AG08396 (cell line): ENCODE results near the gene NMNAT3.

Experiments
- DNase-seq: peaks from one replicate; pipeline ENCODE4 v3.0.0; 2012; ENCODE audit warnings: low spot score, mixed read lengths

The NMNAT3 gene

GRCh38 chr3:139677388-139678155, at the start of gene NMNAT3:
Gene NMNAT3, minus strand, starts transcription at chr3:139677972. Its CDS starts 50,248 bp downstream, at chr3:139627724.
- DNase-seq: peak; percentile 85

GRCh38 chr3:139721370-139721769, 43.6 kb upstream of the NMNAT3 start:
- DNase-seq: no peak

- peak; percentile 56 for DNase-seq
These were observed 40.6 kb upstream of the NMNAT3 start for GRCh38 chr3:139718415-139718814.

- DNase-seq: no peak
These were observed 39.2 kb upstream of the NMNAT3 start for GRCh38 chr3:139716908-139717485.

GRCh38 chr3:139715743-139716360, 38.1 kb upstream of the NMNAT3 start:
- no peak for DNase-seq

GRCh38 chr3:139715166-139715565, 37.4 kb upstream of the NMNAT3 start:
- no peak for DNase-seq

- no peak for DNase-seq
These were observed 32.4 kb upstream of the NMNAT3 start for GRCh38 chr3:139710212-139710611.

GRCh38 chr3:139705631-139706030, 27.9 kb upstream of the NMNAT3 start:
- no peak for DNase-seq

GRCh38 chr3:139696314-139696604, 18.5 kb upstream of the NMNAT3 start:
- no peak for DNase-seq

GRCh38 chr3:139695426-139696313, 17.9 kb upstream of the NMNAT3 start:
- no peak for DNase-seq

GRCh38 chr3:139695007-139695406, 17.2 kb upstream of the NMNAT3 start:
- no peak for DNase-seq

GRCh38 chr3:139694542-139694941, 16.8 kb upstream of the NMNAT3 start:
- DNase-seq: no peak

GRCh38 chr3:139691619-139692018, 13.8 kb upstream of the NMNAT3 start:
- no peak for DNase-seq

GRCh38 chr3:139689708-139690228, 12.0 kb upstream of the NMNAT3 start:
- DNase-seq: no peak

GRCh38 chr3:139689122-139689521, 11.3 kb upstream of the NMNAT3 start:
- DNase-seq: no peak

GRCh38 chr3:139687431-139687830, 9.7 kb upstream of the NMNAT3 start:
- no peak for DNase-seq

- DNase-seq: no peak
These were observed 8.9 kb upstream of the NMNAT3 start for GRCh38 chr3:139686624-139687023.

GRCh38 chr3:139686206-139686605, 8.4 kb upstream of the NMNAT3 start:
- DNase-seq: no peak

GRCh38 chr3:139679220-139679775, 1.5 kb upstream of the NMNAT3 start:
- DNase-seq: no peak

- DNase-seq: no peak
These were observed 962 bp downstream of the NMNAT3 start for GRCh38 chr3:139676632-139677387.

GRCh38 chr3:139676108-139676507, 1.7 kb downstream of the NMNAT3 start:
- no peak for DNase-seq
